ENCODE data around the gene SSR4. TPM values are rescaled to one million over a fixed set of nuclear protein-coding genes. Genes with fewer than 3 reads are reported as not detected.

SSR4 gene
- total RNA-seq, 1 experiment from 2014 or later, result 298 TPM

- Histone ChIP-seq H3K27ac (ENCODE audit: low read length) (peak overlapping the region; percentile 16; the same call in 1 of the 2 replicates), H3K4me1 (ENCODE audit: insufficient read depth, low read length) (no peaks in the 10 kb centered on the region), H3F3A (ENCODE audit: low read length, unreplicated experiment) (no peaks in the 10 kb centered on the region), H4K20me1 (ENCODE audit: low read length) (no peaks in the 10 kb centered on the region), H3K4me2 (ENCODE audit: low read length) (no peak overlapping the region), H2AFZ (ENCODE audit: low read length) (no peak overlapping the region), H3K36me3 (ENCODE audit: low read depth, low read length) (peaks cover 2% of the 10 kb centered on the region; the same call in 1 of the 2 replicates), H3K79me2 (ENCODE audit: low read length) (no peaks in the 10 kb centered on the region), H3K9ac (ENCODE audit: low read length) (no peak overlapping the region), H3K9me2 (replicated peaks; ENCODE audit: low read length) (no peaks in the 10 kb centered on the region), H3K4me3 (ENCODE audit: low read length) (no peak overlapping the region), H3K27me3 (ENCODE audit: low read length) (no peaks in the 10 kb centered on the region), H3K9me3 (ENCODE audit: low read length) (no peaks in the 10 kb centered on the region)
- TF ChIP-seq EZH2 (IDR thresholded peaks at IDR 0.05; ENCODE audit: low read length, unreplicated experiment) (no peak), EZH2phosphoT487 (IDR thresholded peaks at IDR 0.05; ENCODE audit: borderline replicate concordance, low read length) (no peak), CTCF (conservative IDR thresholded peaks at IDR 0.05; ENCODE audit: low read depth, low read length) (no peak)
- ATAC-seq (no peak), DNase-seq (no peak)
- ChIA-PET CTCF (no interaction called here), POLR2A (ENCODE audit: unreplicated experiment) (no interaction called here)
- intact Hi-C loops (cut with micrococcal nuclease), result no loop called here
- BruUV-seq (replicated peaks), result no TSS peak
Measured at GRCh38 chrX:153776120-153776599, 18.3 kb upstream of the SSR4 start.

- ChIA-PET CTCF (no interaction called here), POLR2A (ENCODE audit: unreplicated experiment) (no interaction called here)
- DNase-seq, result no peak
- no peaks in the 10 kb centered on the region for H3K9me3 ChIP-seq (ENCODE audit: low read length)
- no peak overlapping the region; the same call in 1 of the 2 replicates for H3K9ac ChIP-seq (ENCODE audit: low read length)
- TF ChIP-seq EZH2phosphoT487 (IDR thresholded peaks at IDR 0.05; ENCODE audit: borderline replicate concordance, low read length) (no peak), EZH2 (IDR thresholded peaks at IDR 0.05; ENCODE audit: low read length, unreplicated experiment) (no peak), CTCF (conservative IDR thresholded peaks at IDR 0.05; ENCODE audit: low read depth, low read length) (no peak)
- H3K27me3 ChIP-seq (ENCODE audit: low read length), result no peaks in the 10 kb centered on the region
- H3K9me2 ChIP-seq (replicated peaks; ENCODE audit: low read length), result no peaks in the 10 kb centered on the region
- H3K27ac ChIP-seq (ENCODE audit: low read length), result peak overlapping the region; percentile 67
- intact Hi-C loops (cut with micrococcal nuclease), result no loop called here
- peaks cover 2% of the 10 kb centered on the region; the same call in 1 of the 2 replicates for H3K36me3 ChIP-seq (ENCODE audit: low read depth, low read length)
- no peaks in the 10 kb centered on the region for H3K4me1 ChIP-seq (ENCODE audit: insufficient read depth, low read length)
- no peak; the same call in 1 of the 2 replicates for ATAC-seq
- no peak overlapping the region for H2AFZ ChIP-seq (ENCODE audit: low read length)
- H3K4me3 ChIP-seq (ENCODE audit: low read length), result no peak overlapping the region
- no peaks in the 10 kb centered on the region for H4K20me1 ChIP-seq (ENCODE audit: low read length)
- no TSS peak for BruUV-seq (replicated peaks)
- H3K79me2 ChIP-seq (ENCODE audit: low read length), result no peaks in the 10 kb centered on the region
- no peak overlapping the region for H3K4me2 ChIP-seq (ENCODE audit: low read length)
- H3F3A ChIP-seq (ENCODE audit: low read length, unreplicated experiment), result no peaks in the 10 kb centered on the region
Measured at GRCh38 chrX:153776611-153777045, 17.8 kb upstream of the SSR4 start.

- Histone ChIP-seq H3K4me2 (ENCODE audit: low read length) (no peak overlapping the region), H3K9me2 (replicated peaks; ENCODE audit: low read length) (no peaks in the 10 kb centered on the region), H3K4me3 (ENCODE audit: low read length) (no peak overlapping the region), H3K79me2 (ENCODE audit: low read length) (no peaks in the 10 kb centered on the region), H4K20me1 (ENCODE audit: low read length) (no peaks in the 10 kb centered on the region), H3K27ac (ENCODE audit: low read length) (peak overlapping the region; percentile 67), H3F3A (ENCODE audit: low read length, unreplicated experiment) (no peaks in the 10 kb centered on the region), H3K27me3 (ENCODE audit: low read length) (no peaks in the 10 kb centered on the region), H3K9ac (ENCODE audit: low read length) (no peak overlapping the region; the same call in 1 of the 2 replicates), H2AFZ (ENCODE audit: low read length) (no peak overlapping the region), H3K36me3 (ENCODE audit: low read depth, low read length) (peaks cover 2% of the 10 kb centered on the region; the same call in 1 of the 2 replicates), H3K4me1 (ENCODE audit: insufficient read depth, low read length) (no peaks in the 10 kb centered on the region), H3K9me3 (ENCODE audit: low read length) (no peaks in the 10 kb centered on the region)
- BruUV-seq (replicated peaks), result TSS peak; percentile 25
- intact Hi-C loops (cut with micrococcal nuclease), result no loop called here
- DNase-seq (no peak), ATAC-seq (no peak)
- CTCF ChIA-PET, result no interaction called here
- TF ChIP-seq CTCF (conservative IDR thresholded peaks at IDR 0.05; ENCODE audit: low read depth, low read length), result no peak
- no peak for TF ChIP-seq EZH2 (IDR thresholded peaks at IDR 0.05; ENCODE audit: low read length, unreplicated experiment)
- TF ChIP-seq EZH2phosphoT487 (IDR thresholded peaks at IDR 0.05; ENCODE audit: borderline replicate concordance, low read length), result no peak
- POLR2A ChIA-PET (ENCODE audit: unreplicated experiment), result no interaction called here
Measured at GRCh38 chrX:153777261-153778090, 17.0 kb upstream of the SSR4 start.
